Spleen (tissue), 11 donors: ENCODE measurements around the gene NEURL4. TPM values are rescaled to one million over a fixed set of nuclear protein-coding genes. Genes with fewer than 3 reads are reported as not detected.

Experiments
- DNase-seq: peaks from one replicate; pipeline ENCODE4 v3.0.0-alpha.2; 2020
- H3K27ac ChIP-seq, 8 donors: fragments of 200-600 bp; sonication (generic) in 7 of 8; 1 replicate in 4 of 8; 2 replicates in 4 of 8; pipeline versions ENCODE4 v1.5.0 to v1.8.0; 2016 to 2021; ENCODE audit warnings: inconsistent platforms in 4 of 8, mild to moderate bottlenecking in 4 of 8, moderate library complexity in 1 of 8
- H3K27me3 ChIP-seq, 7 donors: fragments of 200-600 bp; sonication (generic) in 6 of 7; replicated peaks in 1 of 7; 1 replicate in 4 of 7; 2 replicates in 3 of 7; pipeline versions ENCODE4 v1.5.0 to v1.8.0; 2016 to 2021; ENCODE audit warnings: inconsistent platforms in 3 of 7, mild to moderate bottlenecking in 1 of 7
- H3K36me3 ChIP-seq, 6 donors: fragments of 200-600 bp; sonication (generic) in 5 of 6; 1 replicate in 4 of 6; 2 replicates in 2 of 6; pipeline versions ENCODE4 v1.5.0 to v1.8.0; 2016 to 2021; ENCODE audit warnings: inconsistent platforms in 2 of 6
- H3K4me1 ChIP-seq, 6 donors: fragments of 200-600 bp; sonication (generic) in 5 of 6; 1 replicate in 3 of 6; 2 replicates in 3 of 6; pipeline versions ENCODE4 v1.5.0 to v1.8.0; 2016 to 2021; ENCODE audit warnings: inconsistent platforms in 3 of 6
- H3K4me3 ChIP-seq, 8 donors: fragments of 200-600 bp; sonication (generic) in 7 of 8; 1 replicate in 4 of 8; 2 replicates in 4 of 8; pipeline versions ENCODE4 v1.5.0 to v1.8.0; 2016 to 2021; ENCODE audit warnings: inconsistent platforms in 4 of 8, mild to moderate bottlenecking in 4 of 8, moderate library complexity in 2 of 8
- H3K9me3 ChIP-seq, 8 donors: fragments of 200-600 bp; sonication (generic) in 7 of 8; 1 replicate in 4 of 8; 2 replicates in 4 of 8; pipeline versions ENCODE4 v1.5.0 to v1.8.0; 2016 to 2021; ENCODE audit warnings: inconsistent platforms in 4 of 8
- CTCF ChIP-seq, 11 experiments: fragments of 200-600 bp in 7 of 11; fragments of 450-650 bp in 4 of 11; sonication (generic) in 4 of 11; IDR thresholded peaks in 8 of 11; conservative IDR thresholded peaks in 3 of 11; 1 replicate in 7 of 11; 2 replicates in 4 of 11; pipeline versions ENCODE4 v1.4.0 to v1.8.0; 2016 to 2021; ENCODE audit warnings: antibody characterized with exemption in 11 of 11, inconsistent platforms in 4 of 11, mild to moderate bottlenecking in 1 of 11
- POLR2A ChIP-seq, 3 donors: fragments of 450-650 bp; IDR thresholded peaks; one replicate each; pipeline ENCODE4 v1.5.1; 2017; ENCODE audit warnings: antibody characterized with exemption in 3 of 3, mild to moderate bottlenecking in 1 of 3
- POLR2AphosphoS5 ChIP-seq, 3 donors: sonication (generic); formaldehyde crosslinking; IDR thresholded peaks; one replicate each; pipeline ENCODE4 v1.5.1; 2017; ENCODE audit warnings: antibody characterized with exemption in 3 of 3
- WGBS, 5 donors: extraction: QIAGEN DNeasy Blood & Tissue Kit in 3 of 5; methylation state at CpG; one replicate each; pipeline versions ENCODE4 v1.1.5 to v1.1.7; 2013 to 2018; 5-methylcytosine and 5-hydroxymethylcytosine counted together
- intact Hi-C: fragments of 100-400 bp; cut with DNase I; formaldehyde crosslinking; loops from one replicate; pipeline ENCODE4 v1.15.0; 2023; ENCODE audit warnings: low total_unique reads
- polyA plus RNA-seq, 3 donors: library from polyadenylated mRNA; stranded (reverse); fragments of 200-250 nt; gene quantifications; one replicate each; pipeline ENCODE4 v1.2.1, GENCODE V29; 2013
- total RNA-seq, 7 donors: library from RNA; depleted of rRNA in 3 of 7; stranded (reverse); fragments of >200 nt in 3 of 7; fragmentation: NEBNext Ultra II Directional in 4 of 7; extraction: Animal tissue kit (Norgen Biotek cat#: 25700) in 4 of 7; gene quantifications; one replicate each; pipeline versions ENCODE4 v1.1.0 to v1.2.1, GENCODE V29; 2016 to 2021
- donor health status: healthy with polysubstance abuse.
- donor health status: DM: no; HTN: no; CAD: no; lungs with moderate emphysema.
- donor health status: DM: no; HTN: no; CAD: no.
- donor health status: Bipolar disorder and iron deficiency.
- donor health status: healthy.
- donor health status: DM: no; HTN: no; CAD: no.
- donor health status: DM: yes; HTN: yes; CAD: no.

NEURL4 gene
- total and polyA plus RNA-seq, 10 donors: 16.5 to 53.9 (median 40.3) TPM

DNA sequence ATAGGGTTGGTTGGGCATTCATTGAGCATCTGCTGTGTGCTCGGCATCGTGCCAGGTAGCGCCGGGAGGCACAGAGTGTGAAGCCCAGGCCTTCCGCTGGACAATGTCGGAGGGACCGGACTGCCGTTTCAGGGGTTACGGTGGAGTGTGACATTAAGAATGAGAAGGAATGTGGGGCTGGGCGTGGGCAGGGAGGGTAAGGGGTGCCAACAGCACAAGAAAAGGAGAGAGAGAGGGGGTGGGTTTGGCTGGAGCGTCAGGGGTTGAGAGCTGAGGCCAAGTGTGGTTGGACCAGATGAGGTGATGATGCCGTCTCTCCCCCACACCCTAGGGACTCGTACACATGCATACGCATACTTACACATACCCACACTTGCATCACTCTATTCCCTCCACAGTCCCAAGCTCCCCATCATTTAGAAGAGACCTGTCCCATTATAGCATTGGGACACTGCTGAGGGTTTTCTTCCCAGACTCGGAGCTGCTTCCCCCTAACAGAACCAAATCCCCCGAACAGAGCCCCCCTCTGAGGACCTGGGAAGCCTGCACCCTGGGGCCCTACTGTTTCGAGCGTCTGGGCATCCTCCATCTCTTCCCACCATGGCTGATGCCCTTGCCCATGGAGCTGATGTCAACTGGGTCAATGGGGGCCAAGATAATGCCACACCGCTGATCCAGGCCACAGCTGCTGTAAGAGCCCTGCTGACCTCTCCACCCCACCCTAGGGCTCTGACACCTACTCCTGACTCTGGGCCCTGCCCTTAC, 19.5 kb upstream of the NEURL4 start:
- H3K36me3 ChIP-seq: peaks cover 0 to 75% (median 38%) of the 10 kb centered on the region in 6 donors
- H3K9me3 ChIP-seq: no peaks in the 10 kb centered on the region
- intact Hi-C loops: loop anchor here (10.0 kb wide), 2 partner anchors 54 to 226 kb away; partner anchors contain the start of genes CD68 and YBX2
- TF ChIP-seq POLR2A (IDR thresholded peaks at IDR 0.05): no peak
- peak; percentile 28 to 78 (median 42) for TF ChIP-seq POLR2AphosphoS5 (IDR thresholded peaks at IDR 0.05)
- TF ChIP-seq CTCF (IDR thresholded peaks at IDR 0.05 in 8 of 11, conservative IDR thresholded peaks at IDR 0.05 in 3 of 11): no peak
- 78 to 89% (median 81%) methylated on average over 18 to 19 of the region's 19 CpGs for WGBS, 5 donors
- DNase-seq: no peak
- H3K4me3 ChIP-seq: no peak overlapping the region
- H3K4me1 ChIP-seq: peaks cover 28 to 64% (median 44%) of the 10 kb centered on the region in 6 donors
- H3K27me3 ChIP-seq: no peaks in the 10 kb centered on the region
- H3K27ac ChIP-seq: no peak overlapping the region

DNA sequence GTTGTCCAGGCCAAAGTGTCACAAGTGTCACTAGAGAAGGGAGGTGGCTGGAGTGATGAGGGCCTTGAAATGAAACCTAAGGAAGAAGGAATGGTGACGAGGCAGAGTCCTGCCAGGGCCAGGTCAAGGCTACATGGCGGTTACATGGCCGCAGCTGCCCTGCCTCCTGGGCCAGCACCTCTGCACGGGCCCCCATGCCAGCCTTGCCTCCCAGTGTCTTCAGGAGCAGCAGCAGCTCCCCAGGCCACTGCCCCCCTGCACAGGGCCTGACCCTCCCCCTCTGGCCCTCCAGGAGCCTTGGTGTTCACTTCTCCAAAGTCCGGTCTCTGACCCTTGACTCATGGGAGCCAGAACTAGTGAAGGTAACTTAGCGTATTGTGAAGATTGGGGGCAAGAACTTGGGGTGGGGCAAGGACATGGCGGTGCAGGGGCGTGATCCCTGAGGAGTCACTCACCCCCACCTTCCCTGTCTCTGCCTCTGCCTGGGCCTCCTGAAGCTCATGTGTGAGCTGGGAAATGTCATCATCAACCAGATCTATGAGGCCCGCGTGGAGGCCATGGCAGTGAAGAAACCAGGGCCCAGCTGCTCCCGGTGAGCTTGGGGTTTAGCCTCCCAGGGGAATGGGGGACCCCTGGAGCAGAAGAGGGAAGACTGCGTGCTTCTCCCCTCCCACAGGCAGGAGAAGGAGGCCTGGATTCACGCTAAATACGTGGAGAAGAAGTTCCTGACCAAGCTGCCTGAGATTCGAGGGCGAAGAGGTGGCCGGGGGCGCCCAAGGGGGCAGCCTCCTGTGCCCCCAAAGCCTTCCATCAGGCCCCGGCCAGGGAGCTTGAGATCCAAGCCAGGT, 18.7 kb upstream of the NEURL4 start:
- Histone ChIP-seq H3K9me3 (no peaks in the 10 kb centered on the region), H3K27me3 (peaks cover 0 to 7% (median 0%) of the 10 kb centered on the region in 7 donors), H3K4me3 (no peak overlapping the region), H3K4me1 (peaks cover 21 to 55% (median 36%) of the 10 kb centered on the region in 6 donors), H3K27ac (no peak overlapping the region), H3K36me3 (peaks cover 0 to 83% (median 45%) of the 10 kb centered on the region in 6 donors)
- intact Hi-C loops: loop anchor here (10.0 kb wide), 2 partner anchors 53 to 227 kb away; partner anchors contain the start of genes CD68 and YBX2
- no peak for DNase-seq
- WGBS, 5 donors: 73 to 82% (median 75%) methylated on average over 19 of the region's 19 CpGs
- TF ChIP-seq CTCF (IDR thresholded peaks at IDR 0.05 in 8 of 11, conservative IDR thresholded peaks at IDR 0.05 in 3 of 11) (no peak), POLR2AphosphoS5 (IDR thresholded peaks at IDR 0.05) (no peak), POLR2A (IDR thresholded peaks at IDR 0.05) (no peak)

DNA sequence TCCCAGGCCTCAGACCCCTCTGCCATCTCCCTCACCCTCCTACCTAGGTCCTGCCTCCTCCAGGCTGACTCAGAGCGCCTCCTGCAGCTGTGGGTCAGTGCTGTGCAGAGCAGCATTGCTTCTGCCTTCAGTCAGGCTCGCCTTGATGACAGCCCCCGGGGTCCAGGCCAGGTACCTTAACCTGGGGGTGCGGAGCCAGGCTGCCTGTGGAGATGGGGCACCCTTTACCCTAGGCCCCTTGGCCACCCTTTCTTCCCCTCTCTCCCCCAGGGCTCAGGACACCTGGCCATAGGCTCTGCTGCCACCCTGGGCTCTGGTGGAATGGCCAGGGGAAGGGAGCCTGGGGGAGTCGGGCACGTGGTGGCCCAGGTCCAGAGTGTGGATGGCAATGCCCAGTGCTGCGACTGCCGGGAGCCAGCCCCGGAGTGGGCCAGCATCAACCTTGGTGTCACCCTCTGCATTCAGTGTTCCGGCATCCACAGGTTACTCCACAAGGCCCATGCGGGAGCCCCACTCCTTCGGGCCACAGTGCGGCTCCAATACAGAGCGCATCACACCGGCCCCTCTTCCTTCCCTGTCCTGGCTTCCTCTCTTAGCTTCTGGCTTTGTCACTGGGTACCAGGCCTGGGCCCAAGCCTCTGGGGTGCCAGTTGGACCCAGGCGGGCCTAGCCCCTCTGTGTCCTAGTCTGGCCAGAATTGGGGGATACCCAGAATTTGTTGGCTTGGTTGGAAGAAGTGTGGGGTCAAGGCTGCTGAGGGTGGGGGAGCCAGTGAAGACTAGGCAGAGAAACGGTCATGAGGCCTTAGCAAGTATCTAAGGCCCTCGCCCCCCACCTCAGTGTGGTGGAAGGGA, 17.9 kb upstream of the NEURL4 start:
- H3K36me3 ChIP-seq: peaks cover 0 to 92% (median 52%) of the 10 kb centered on the region in 6 donors
- intact Hi-C loops: loop anchor here (10.0 kb wide), 2 partner anchors 52 to 228 kb away; partner anchors contain the start of genes CD68 and YBX2
- peaks cover 0 to 7% (median 0%) of the 10 kb centered on the region in 7 donors for H3K27me3 ChIP-seq
- H3K4me1 ChIP-seq: peaks cover 13 to 47% (median 28%) of the 10 kb centered on the region in 6 donors
- DNase-seq: no peak
- no peak overlapping the region for H3K27ac ChIP-seq
- no peak for TF ChIP-seq CTCF (IDR thresholded peaks at IDR 0.05 in 8 of 11, conservative IDR thresholded peaks at IDR 0.05 in 3 of 11)
- no peak for TF ChIP-seq POLR2A (IDR thresholded peaks at IDR 0.05)
- TF ChIP-seq POLR2AphosphoS5 (IDR thresholded peaks at IDR 0.05): peak in 2 of 3 donors; percentile 14 to 57
- WGBS, 5 donors: 85 to 90% (median 89%) methylated on average over 13 to 18 of the region's 18 CpGs
- H3K4me3 ChIP-seq: no peak overlapping the region
- no peaks in the 10 kb centered on the region for H3K9me3 ChIP-seq
